H54 (cell line): Measurements from ENCODE around the gene SYCP2.
"Not testable (repeated sequence)": the region's sequence is repeated elsewhere in the genome, so short reads cannot be mapped to it uniquely, and the experiment has no call there.

ENCODE experiments used
- DNase-seq: peaks from one replicate; pipeline ENCODE4 v3.0.0; 2011; ENCODE audit warnings: low spot score, mixed read lengths; ENCODE audit not compliant: insufficient read length
- FAIRE-seq: peaks from 3 replicates; lab custom pipeline; 2011; peaks lifted over from hg19 to GRCh38; lab: Jason Lieb, UNC
- POLR2A ChIP-seq: IDR thresholded peaks from 2 replicates; pipeline ENCODE4 v1.6.1; 2011; ENCODE audit warnings: low read depth, mild to moderate bottlenecking, low read length

Gene SYCP2

GRCh38 chr20:59858425-59858824 is 75.0 kb downstream of the SYCP2 start:
- FAIRE-seq: no peak
- no peak for DNase-seq
- TF ChIP-seq POLR2A: no peak

DNA sequence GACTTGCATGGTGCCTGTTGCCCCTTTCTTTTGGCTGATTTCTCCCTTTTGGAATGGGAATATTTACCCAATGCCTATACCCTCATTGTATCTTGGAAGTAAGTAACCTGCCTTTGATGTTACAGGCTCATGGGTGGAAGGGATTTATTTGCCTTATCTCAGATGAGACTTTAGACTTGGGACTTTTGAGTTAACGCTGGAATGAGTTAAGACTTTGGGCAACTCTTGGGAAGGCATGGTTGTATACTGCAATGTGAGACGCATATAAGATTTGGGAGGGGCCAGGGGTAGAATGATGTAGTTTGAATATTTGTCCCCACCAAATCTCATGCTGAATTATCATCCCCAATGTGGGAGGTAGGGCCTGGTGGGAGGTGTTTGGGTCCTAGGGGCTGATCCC is 75.5 kb downstream of the SYCP2 start:
- no peak for TF ChIP-seq POLR2A
- no peak for FAIRE-seq

DNA sequence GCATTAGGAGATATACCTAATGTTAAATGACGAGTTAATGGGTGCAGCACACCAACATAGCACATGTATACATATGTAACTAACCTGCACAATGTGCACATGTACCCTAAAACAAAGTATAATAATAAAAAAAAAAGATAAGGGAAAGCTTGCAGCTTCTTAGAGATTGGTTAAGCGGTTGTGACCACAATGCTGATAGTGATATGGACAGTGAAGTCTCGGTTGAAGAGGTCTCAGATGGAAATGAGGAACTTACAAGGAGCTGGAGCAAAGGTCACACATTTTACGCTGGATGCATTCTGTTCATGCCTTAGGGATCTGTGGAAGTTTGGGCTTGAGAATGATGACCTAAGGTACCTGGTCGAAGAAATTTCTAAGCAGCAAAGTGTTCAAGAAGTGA is 76.5 kb downstream of the SYCP2 start:
- FAIRE-seq, DNase-seq: not testable (repeated sequence)

More for the DNA sequence above, 75.5 kb downstream of the SYCP2 start:
- no peak for DNase-seq

- not testable (repeated sequence) for FAIRE-seq, DNase-seq
Measured at GRCh38 chr20:59856526-59856925, 76.9 kb downstream of the SYCP2 start.

DNA sequence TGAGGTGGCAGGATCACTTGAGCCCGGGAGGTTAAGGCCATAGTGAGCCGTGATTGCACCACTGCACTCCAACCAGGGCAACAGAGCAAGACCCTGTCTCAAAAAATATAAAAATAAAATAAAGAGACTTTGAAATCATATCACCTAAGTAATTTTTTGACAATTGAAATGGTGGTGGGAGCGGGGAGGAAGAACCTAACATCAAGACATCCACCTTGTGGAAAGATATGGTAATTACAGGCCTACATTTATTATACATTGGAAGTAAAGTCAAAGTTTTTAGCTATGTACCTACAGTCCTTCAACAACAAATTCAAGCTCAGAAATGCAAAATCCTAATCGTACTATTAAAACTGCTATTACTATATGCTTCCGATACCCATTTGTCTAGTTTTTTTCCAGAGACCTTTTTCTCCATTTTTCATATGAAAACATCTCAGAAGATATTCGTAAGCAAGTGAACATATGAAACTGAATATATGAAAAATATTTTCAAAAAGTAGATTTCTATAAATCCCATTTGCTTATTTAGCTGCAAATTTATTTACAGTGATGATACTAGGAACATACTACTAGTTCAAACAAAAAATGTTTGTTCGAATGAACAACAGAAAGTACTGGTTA is 83.3 kb downstream of the SYCP2 start:
- FAIRE-seq (no peak), DNase-seq (no peak)
- no peak for TF ChIP-seq POLR2A

DNA sequence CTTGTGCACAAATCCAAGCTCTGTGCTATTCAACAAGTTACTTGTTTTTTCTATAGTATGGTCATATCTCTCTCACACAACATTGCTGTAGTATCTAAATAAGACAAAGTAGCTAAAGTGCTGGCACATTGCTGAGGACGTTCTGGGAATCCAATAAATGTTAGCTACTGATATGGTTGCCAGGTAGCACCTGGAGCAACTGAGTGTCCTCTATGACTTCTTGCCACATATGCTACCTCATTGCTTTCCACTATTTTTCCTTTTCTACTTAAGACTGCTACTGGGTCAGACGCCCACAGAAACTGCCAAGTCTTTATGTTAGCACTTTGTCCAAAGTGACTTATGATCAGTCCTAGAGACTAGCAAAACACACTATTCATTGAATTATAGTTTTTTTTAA is 85.3 kb downstream of the SYCP2 start:
- no peak for TF ChIP-seq POLR2A
- no peak for FAIRE-seq
- DNase-seq: no peak

- no peak for TF ChIP-seq POLR2A
- FAIRE-seq (no peak), DNase-seq (no peak)
Measured at GRCh38 chr20:59845472-59845871, 88.0 kb downstream of the SYCP2 start.

DNA sequence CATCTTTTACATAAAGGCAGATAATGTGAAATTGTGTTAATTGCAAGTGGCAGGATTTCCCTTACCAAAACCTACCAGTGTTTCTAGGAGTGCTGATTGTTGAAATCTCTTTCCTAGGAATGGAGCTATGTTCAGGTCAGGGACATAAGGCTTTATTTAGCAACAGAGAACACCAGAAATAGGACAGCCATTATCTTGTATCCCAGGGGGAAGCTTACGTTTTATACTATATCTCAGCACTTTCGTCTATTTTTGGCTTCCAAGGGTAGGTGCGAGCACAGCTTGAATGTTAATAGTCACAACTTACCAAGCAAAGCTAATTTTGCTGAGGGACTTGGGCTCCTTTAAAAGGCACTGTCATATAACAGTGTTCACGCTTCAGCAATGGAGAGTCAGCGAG is 94.0 kb downstream of the SYCP2 start:
- FAIRE-seq (no peak), DNase-seq (no peak)
- TF ChIP-seq POLR2A: no peak

DNA sequence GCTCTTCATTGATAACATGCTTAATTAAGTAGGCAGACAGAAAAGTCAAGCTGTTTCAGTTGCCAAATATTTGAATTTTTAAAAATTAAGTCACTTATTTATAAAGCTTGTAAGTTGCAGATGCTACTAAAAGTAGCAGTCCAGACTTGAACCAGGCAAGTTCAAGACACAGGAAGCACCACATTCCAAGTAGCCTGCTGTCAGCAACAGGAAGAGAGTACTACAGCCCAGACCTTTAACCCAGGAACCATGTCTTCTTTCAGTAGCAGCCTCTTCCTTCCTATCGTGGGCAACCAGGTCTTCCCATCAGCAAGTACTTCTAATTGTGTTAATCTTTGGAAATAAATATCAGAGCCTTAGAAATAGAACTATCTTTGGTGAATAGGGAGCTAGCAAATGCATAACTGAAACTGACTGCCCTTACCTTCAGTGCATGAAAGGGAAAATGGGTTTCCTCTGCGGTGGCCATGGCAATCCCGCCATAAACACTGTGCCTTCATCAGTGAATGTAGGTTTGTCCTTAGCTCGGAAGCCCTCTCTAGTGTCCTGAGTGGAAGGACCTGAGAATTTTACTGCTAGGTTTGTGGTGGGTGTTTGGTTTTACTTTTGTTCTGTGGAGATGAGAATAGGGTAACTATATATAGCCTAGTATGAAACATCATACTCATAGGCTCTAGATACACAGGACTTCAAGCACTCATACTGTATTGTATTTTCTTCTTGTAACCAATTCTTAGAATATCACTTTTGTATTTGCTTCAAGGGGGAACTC is 95.6 kb downstream of the SYCP2 start:
- FAIRE-seq (no peak), DNase-seq (no peak)
- no peak for TF ChIP-seq POLR2A

- FAIRE-seq (no peak), DNase-seq (no peak)
- TF ChIP-seq POLR2A: no peak
Measured at GRCh38 chr20:59836767-59837166, 96.7 kb downstream of the SYCP2 start.

GRCh38 chr20:59835448-59836395 is 97.7 kb downstream of the SYCP2 start:
- FAIRE-seq (no peak), DNase-seq (no peak)
- no peak for TF ChIP-seq POLR2A

DNA sequence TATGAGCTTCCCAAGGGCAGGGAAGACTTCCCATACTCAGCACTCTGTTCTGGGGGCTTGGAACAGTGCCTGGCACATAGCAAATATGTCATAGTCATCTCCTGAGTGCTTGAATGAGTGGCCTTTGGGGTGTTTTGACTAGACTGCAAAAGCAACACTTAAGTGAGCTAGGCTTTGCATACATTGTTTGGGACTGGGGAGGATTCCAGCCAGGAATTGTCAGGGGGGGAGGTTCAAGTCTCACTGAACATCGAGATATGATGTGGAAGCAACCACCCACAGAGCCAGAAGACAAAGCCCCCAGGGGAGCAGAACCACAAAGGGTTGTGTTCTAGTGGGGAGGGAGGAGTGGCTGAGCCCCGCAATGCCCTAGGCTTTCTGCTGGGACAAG is 98.4 kb downstream of the SYCP2 start:
- DNase-seq (no peak), FAIRE-seq (no peak)
- no peak for TF ChIP-seq POLR2A

DNA sequence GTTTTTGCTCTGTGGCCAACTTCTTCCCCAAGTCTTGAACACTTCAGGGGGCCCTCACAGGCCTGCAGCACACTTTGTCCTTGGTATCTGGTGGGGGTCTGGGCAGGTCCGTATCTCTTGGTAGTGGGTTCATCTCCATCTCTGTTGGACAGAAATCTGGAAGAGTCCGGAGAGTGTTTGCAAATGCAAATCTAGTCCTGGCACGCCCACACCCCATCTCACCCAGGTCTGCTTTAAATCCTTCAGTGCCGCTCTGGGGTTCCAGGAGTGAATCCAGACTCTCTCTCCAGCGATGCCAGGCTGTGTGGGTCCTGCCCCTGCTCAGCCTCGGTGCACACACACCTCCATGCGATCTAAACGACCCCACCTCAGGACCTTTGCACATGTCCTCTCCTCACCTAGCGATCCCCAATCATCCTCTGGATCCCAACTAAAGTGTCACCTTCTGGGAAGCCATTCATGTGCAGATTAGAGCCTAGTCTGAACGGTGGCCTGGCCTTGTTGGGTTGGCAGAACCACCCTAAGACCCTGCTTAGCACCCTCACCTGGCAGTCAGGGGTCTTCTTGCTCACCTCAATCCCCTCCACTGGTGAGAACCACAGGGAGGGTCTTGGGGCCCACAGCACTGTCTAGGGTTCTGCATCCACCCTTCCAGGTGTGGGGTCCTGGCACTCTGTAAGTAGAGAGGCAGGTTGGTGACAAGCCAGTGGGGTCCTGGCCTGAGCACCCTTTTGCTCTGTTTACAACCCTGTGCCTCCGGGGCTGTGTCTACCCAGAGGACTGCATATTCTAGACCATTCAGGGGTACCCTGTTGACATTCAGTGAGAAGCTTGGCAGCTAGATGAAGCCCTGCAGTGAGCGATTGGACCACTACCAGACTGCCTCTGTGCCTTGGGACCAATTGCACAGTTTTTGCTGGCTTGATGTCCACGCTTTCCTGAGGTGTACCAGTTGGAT is 100.8 kb downstream of the SYCP2 start:
- DNase-seq (no peak), FAIRE-seq (no peak)
- TF ChIP-seq POLR2A: no peak
